OCI-LY7 (cell line): Measurements from ENCODE around the gene RNF213. TPM values are rescaled to one million over a fixed set of nuclear protein-coding genes. Genes with fewer than 3 reads are reported as not detected.
"Not testable (repeated sequence)": the region's sequence is repeated elsewhere in the genome, so short reads cannot be mapped to it uniquely, and the experiment has no call there.

ENCODE experiments used
- BruUV-seq: library from RNA; stranded (reverse); fragments of 400-500 nt; replicated peaks from 2 replicates; lab custom pipeline; 2021; lab: Mats Ljungman, UMichigan
- CTCF ChIA-PET: fragments of 300-600 bp; sonication (Branson Sonifier 250); formaldehyde crosslinking; loops from one replicate; lab custom pipeline; 2022; ENCODE audit warnings: antibody characterized with exemption; ENCODE audit not compliant: unreplicated experiment; lab: Charles Lee
- POLR2A ChIA-PET: fragments of 300-600 bp; sonication (Branson Sonifier 250); formaldehyde crosslinking; loops from one replicate; lab custom pipeline; 2022; ENCODE audit warnings: antibody characterized with exemption; lab: Charles Lee
- DNase-seq: peaks from one replicate; pipeline ENCODE4 v3.0.0-alpha.2; 2015; ENCODE audit warnings: low spot score
- H2AFZ ChIP-seq: fragments of 200-600 bp; sonication (generic), shearing (Covaris generic); 2 replicates; pipeline ENCODE4 v1.6.1; 2014; ENCODE audit warnings: mild to moderate bottlenecking, antibody characterized with exemption, low read length, moderate library complexity
- H3K27ac ChIP-seq: fragments of 200-600 bp; sonication (generic); 2 replicates; pipeline ENCODE4 v1.5.1; 2014; ENCODE audit warnings: mixed run types, low read depth, mild to moderate bottlenecking, moderate library complexity, low read length, inconsistent platforms; ENCODE audit not compliant: poor library complexity, severe bottlenecking
- H3K36me3 ChIP-seq: fragments of 200-600 bp; sonication (generic); 2 replicates; pipeline ENCODE4 v1.6.1; 2014; ENCODE audit warnings: mild to moderate bottlenecking, antibody characterized with exemption, low read length, moderate library complexity, mixed read lengths; ENCODE audit not compliant: insufficient read depth
- H3K4me1 ChIP-seq: fragments of 200-600 bp; sonication (generic); 2 replicates; pipeline ENCODE4 v1.5.1; 2014; ENCODE audit warnings: mild to moderate bottlenecking, low read length; ENCODE audit not compliant: insufficient read depth, poor library complexity, severe bottlenecking
- H3K4me2 ChIP-seq: fragments of 200-600 bp; sonication (generic); 2 replicates; pipeline ENCODE4 v1.6.1; 2014; ENCODE audit warnings: mild to moderate bottlenecking, low read length
- H3K4me3 ChIP-seq: fragments of 200-600 bp; sonication (generic); 2 replicates; pipeline ENCODE4 v1.5.1; 2014; ENCODE audit warnings: mild to moderate bottlenecking, low read depth, low read length; ENCODE audit not compliant: poor library complexity, severe bottlenecking
- H3K79me2 ChIP-seq: fragments of 200-600 bp; sonication (generic); 2 replicates; pipeline ENCODE4 v1.6.1; 2016; ENCODE audit warnings: low read depth, mild to moderate bottlenecking, low read length, moderate library complexity, mixed read lengths; ENCODE audit not compliant: insufficient read depth
- H3K9me2 ChIP-seq: fragments of 200-600 bp; sonication (generic); 2 replicates; pipeline ENCODE4 v1.6.1; 2016; ENCODE audit warnings: mild to moderate bottlenecking, low read length, mixed read lengths; ENCODE audit not compliant: insufficient read depth
- H3K9me3 ChIP-seq: fragments of 200-600 bp; sonication (generic); 2 replicates; pipeline ENCODE4 v1.6.1; 2014; ENCODE audit warnings: mild to moderate bottlenecking, mixed run types, low read length, mixed read lengths
- H4K20me1 ChIP-seq: fragments of 200-600 bp; sonication (generic); 2 replicates; pipeline ENCODE4 v1.6.1; 2014; ENCODE audit warnings: mild to moderate bottlenecking, antibody characterized with exemption, low read length, moderate library complexity, mixed read lengths; ENCODE audit not compliant: insufficient read depth
- EZH2phosphoT487 ChIP-seq: fragments of 200-600 bp; sonication (generic); IDR thresholded peaks from 2 replicates; pipeline ENCODE4 v1.6.1; 2018; ENCODE audit warnings: low read depth, borderline replicate concordance, mild to moderate bottlenecking, mixed run types, antibody characterized with exemption, low read length, moderate library complexity, mixed read lengths
- intact Hi-C: fragments of 100-400 bp; cut with micrococcal nuclease; formaldehyde crosslinking; loops from one replicate; pipeline ENCODE4 v1.10.0; 2022; ENCODE audit not compliant: unreplicated experiment
- total RNA-seq, 2 experiments: library from RNA; depleted of rRNA in 1 of 2; stranded (reverse); fragments of >200 nt in 1 of 2; shearing (Covaris generic) in 1 of 2; gene quantifications; 2 replicates each; pipeline ENCODE4 v1.2.3, GENCODE V29; 2014 to 2022
- TF ChIP-seq, protein P1 (sequence below): fragments of 200-600 bp; sonication (generic); conservative IDR thresholded peaks from 2 replicates; pipeline ENCODE4 v1.5.1; 2014; ENCODE audit warnings: mild to moderate bottlenecking, antibody characterized with exemption, low read length, moderate library complexity, mixed read lengths

RNF213 gene
- total RNA-seq, 2 experiments from 2014 or later, result 58.8 to 68.6 TPM

DNA sequence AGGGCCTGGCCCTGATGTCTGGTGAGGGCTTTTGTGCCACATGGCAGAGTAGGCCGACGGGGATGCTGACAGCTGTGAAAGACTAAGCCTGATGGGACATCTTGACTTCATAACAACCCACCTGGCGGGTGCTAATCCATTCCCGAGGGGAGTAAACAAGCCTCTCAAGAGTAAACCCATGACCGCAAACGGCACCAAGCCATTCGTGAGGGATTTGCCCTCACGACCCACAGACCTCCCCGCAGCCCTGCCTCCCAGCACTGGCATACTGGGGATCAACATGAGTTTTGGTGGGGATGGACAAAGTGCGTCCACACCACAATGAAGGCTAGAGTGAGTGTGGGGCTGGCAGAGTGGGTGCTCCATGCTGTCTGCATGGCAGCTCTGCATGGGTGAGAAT, 11.7 kb downstream of the RNF213 start:
- DNase-seq, result no peak
- H3K9me3 ChIP-seq, result no peaks in the 10 kb centered on the region
- ChIA-PET CTCF (no interaction called here), POLR2A (interaction anchor here (0.6 kb wide), 1 partner anchor 36 kb away, joined by 4 read pairs; no protein-coding TSS in a partner anchor)
- H3K4me2 ChIP-seq, result no peak overlapping the region
- H3K4me1 ChIP-seq, result no peaks in the 10 kb centered on the region
- H2AFZ ChIP-seq, result no peak overlapping the region
- intact Hi-C loops, result no loop called here
- no peak overlapping the region for H3K4me3 ChIP-seq
- H3K36me3 ChIP-seq, result no peaks in the 10 kb centered on the region
- no peaks in the 10 kb centered on the region for H3K79me2 ChIP-seq
- no peaks in the 10 kb centered on the region for H4K20me1 ChIP-seq
- TF ChIP-seq, protein P1, sequence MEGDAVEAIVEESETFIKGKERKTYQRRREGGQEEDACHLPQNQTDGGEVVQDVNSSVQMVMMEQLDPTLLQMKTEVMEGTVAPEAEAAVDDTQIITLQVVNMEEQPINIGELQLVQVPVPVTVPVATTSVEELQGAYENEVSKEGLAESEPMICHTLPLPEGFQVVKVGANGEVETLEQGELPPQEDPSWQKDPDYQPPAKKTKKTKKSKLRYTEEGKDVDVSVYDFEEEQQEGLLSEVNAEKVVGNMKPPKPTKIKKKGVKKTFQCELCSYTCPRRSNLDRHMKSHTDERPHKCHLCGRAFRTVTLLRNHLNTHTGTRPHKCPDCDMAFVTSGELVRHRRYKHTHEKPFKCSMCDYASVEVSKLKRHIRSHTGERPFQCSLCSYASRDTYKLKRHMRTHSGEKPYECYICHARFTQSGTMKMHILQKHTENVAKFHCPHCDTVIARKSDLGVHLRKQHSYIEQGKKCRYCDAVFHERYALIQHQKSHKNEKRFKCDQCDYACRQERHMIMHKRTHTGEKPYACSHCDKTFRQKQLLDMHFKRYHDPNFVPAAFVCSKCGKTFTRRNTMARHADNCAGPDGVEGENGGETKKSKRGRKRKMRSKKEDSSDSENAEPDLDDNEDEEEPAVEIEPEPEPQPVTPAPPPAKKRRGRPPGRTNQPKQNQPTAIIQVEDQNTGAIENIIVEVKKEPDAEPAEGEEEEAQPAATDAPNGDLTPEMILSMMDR, result no peak
- TF ChIP-seq EZH2phosphoT487, result no peak
- no TSS peak for BruUV-seq
- H3K9me2 ChIP-seq, result no peaks in the 10 kb centered on the region
- no peak overlapping the region for H3K27ac ChIP-seq

DNA sequence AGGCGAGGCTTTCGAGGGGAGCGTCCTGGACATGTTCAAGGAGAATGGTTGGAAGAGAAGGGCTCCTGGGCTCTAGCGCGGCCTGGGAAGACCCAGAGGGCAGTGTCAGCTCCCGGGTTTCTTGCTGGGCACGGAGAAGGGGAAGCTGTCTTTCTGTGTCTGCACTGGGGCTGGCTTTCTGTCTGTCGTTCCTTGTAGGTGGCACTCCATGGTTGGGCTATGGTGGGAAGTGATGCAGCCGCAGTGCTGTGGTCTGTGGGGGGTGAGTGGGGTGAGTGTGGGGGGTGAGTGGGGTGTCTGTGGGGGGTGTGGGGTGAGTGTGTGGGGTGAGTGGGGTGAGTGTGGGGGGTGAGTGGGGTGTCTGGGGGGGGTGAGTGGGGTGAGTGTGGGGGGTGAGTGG, 13.7 kb downstream of the RNF213 start:
- ChIA-PET CTCF (no interaction called here), POLR2A (interaction anchor here (0.6 kb wide), 1 partner anchor 23 kb away, joined by 3 read pairs; no protein-coding TSS in a partner anchor)
- TF ChIP-seq EZH2phosphoT487, result no peak
- Histone ChIP-seq H2AFZ (no peak overlapping the region), H3K4me1 (no peaks in the 10 kb centered on the region), H3K4me2 (no peak overlapping the region), H3K36me3 (no peaks in the 10 kb centered on the region), H4K20me1 (no peaks in the 10 kb centered on the region), H3K9me3 (no peaks in the 10 kb centered on the region), H3K9me2 (no peaks in the 10 kb centered on the region), H3K27ac (no peak overlapping the region), H3K4me3 (no peak overlapping the region), H3K79me2 (no peaks in the 10 kb centered on the region)
- intact Hi-C loops, result no loop called here
- no peak for DNase-seq
- no TSS peak for BruUV-seq

DNA sequence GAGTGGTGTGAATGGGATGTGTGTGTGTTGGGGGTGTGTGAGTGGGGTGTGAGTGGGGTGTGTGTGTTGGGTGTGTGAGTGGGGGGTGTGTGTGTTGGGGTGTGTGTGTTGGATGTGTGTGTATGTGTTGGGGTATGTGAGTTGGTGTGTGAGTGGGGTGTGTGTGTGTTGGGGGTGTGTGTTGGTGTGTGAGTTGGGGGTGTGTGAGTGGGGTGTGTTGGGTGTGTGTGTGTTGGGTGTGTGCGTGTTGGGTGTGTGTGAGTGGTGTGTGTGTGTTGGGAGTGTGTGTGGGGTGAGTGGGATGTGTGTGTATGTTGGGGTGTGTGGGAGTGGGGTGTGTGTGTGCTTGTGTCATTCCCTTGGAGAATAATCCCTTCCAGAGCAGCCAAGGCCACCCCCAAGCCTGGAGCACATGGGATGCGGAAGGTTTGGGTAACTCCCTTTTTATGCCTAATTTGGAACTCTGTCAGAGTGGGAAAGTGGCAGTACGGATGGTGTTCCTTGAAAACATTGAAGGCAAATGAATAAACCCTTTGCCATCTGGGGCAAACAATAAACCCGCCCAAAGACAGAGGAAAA, 14.3 kb downstream of the RNF213 start:
- H2AFZ ChIP-seq, result no peak overlapping the region
- TF ChIP-seq, protein P1, result no peak
- no peak for TF ChIP-seq EZH2phosphoT487
- ChIA-PET POLR2A (no interaction called here), CTCF (no interaction called here)
- no peaks in the 10 kb centered on the region for H3K4me1 ChIP-seq
- intact Hi-C loops, result no loop called here
- no peaks in the 10 kb centered on the region for H3K9me3 ChIP-seq
- H3K27ac ChIP-seq, result no peak overlapping the region
- no peaks in the 10 kb centered on the region for H3K36me3 ChIP-seq
- no peaks in the 10 kb centered on the region for H4K20me1 ChIP-seq
- DNase-seq, result no peak
- H3K79me2 ChIP-seq, result no peaks in the 10 kb centered on the region
- H3K9me2 ChIP-seq, result no peaks in the 10 kb centered on the region
- no TSS peak for BruUV-seq
- H3K4me3 ChIP-seq, result no peak overlapping the region
- H3K4me2 ChIP-seq, result no peak overlapping the region

DNA sequence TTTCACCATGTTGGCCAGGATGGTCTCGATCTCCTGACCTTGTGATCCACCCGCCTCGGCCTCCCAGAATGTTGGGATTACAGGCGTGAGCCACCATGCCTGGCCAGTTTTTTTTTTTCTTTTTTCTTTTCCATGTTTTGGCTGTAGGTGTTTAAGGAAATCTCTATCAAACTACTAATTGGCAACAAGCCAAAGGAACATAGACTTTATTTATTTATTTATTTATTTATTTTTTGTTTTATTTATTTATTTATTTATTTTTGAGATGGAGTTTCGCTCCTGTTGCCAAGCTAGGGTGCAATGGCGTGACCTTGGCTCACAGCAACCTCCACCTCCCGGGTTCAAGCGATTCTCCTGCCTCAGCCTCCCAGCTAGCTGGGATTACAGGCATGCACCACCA, 15.2 kb downstream of the RNF213 start:
- intact Hi-C loops, H3K9me2 ChIP-seq, H3K79me2 ChIP-seq, H3K4me1 ChIP-seq, H3K27ac ChIP-seq, BruUV-seq, CTCF ChIA-PET, H4K20me1 ChIP-seq, H2AFZ ChIP-seq, POLR2A ChIA-PET, H3K4me3 ChIP-seq, H3K36me3 ChIP-seq, H3K4me2 ChIP-seq, DNase-seq, H3K9me3 ChIP-seq: not testable (repeated sequence)
